ENCODE measurements around the gene CD38. TPM values are rescaled to one million over a fixed set of nuclear protein-coding genes. Genes with fewer than 3 reads are reported as not detected.
"Not testable (repeated sequence)": the region's sequence is repeated elsewhere in the genome, so short reads cannot be mapped to it uniquely, and the experiment has no call there.

Gene CD38
- total and polyA plus RNA-seq, 2 donors: 31.0 to 47.6 TPM

DNA sequence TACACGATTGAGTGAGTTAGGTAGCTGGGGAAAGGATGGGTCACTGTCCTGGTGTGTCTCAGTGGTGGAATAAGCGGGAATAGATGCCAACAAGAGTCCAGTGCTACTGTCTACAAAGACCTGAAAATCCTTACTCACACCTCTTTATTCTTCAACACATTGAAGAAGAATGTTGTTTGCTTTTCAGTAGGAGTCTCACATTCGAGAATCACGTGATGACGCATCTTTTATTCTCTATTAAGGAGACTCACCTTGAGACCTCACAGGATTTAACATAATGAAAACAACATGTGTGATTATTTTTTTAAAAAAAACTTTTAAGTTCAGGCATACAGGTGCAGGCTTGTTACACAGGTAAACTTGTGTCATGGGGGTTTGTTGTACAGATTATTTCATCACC, 75.2 kb downstream of the CD38 start:
- no peaks in the 10 kb centered on the region for H3K9me3 ChIP-seq (ENCODE audit: control insufficient read depth in 2 of 2, insufficient read depth in 1 of 2, low read length in 1 of 2)
- H3K27ac ChIP-seq (ENCODE audit: low read depth in 1 of 2, low read length in 1 of 2): no peak overlapping the region
- H3K27me3 ChIP-seq (ENCODE audit: control insufficient read depth in 2 of 2, insufficient read depth in 1 of 2, low read length in 1 of 2): no peaks in the 10 kb centered on the region
- H3K36me3 ChIP-seq (ENCODE audit: control insufficient read depth in 2 of 2, insufficient read depth in 2 of 2, low read length in 1 of 2): peaks cover 32 to 44% of the 10 kb centered on the region in 2 donors
- DNase-seq (ENCODE audit: low read depth in 6 of 9, low spot score in 9 of 9): no peak
- no peak overlapping the region for H3K4me3 ChIP-seq (ENCODE audit: low read length in 2 of 2)
- H3K4me1 ChIP-seq (ENCODE audit: control insufficient read depth in 2 of 2, insufficient read depth in 2 of 2, low read length in 2 of 2): no peaks in the 10 kb centered on the region
- WGBS: 97% methylated on average over 5 of the region's 5 CpGs

DNA sequence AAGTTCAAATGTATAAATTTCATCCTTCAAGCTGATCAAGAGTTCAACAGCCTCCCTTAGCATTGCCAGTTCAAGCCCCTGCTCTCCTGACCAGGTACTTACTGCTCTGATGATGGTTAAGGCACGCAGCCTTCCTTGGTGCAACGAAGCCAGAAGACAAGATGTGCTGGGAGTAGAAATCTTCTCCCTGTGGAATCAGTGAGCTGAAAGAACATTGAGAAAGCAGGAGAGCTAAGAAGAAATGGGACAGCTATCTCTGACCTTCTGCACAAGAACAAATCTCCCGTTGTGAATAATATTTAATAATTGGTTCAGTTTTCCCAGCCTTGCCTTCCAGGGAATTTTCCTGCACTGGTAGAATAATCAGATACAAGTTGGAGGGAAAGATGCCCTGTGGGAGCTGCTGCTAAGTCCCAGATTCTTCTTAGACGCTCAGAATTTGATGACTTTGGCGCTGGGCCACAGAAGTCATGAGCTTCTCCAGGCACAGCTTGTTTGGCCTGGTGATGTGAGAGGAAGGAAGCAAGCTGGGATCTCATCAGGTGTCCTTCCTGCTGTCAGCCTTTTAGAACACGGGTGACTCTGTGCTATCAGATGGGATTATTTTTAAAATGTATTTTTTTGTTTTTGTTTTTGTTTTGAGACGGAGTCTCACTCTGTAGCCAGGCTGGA, 77.8 kb downstream of the CD38 start:
- no peaks in the 10 kb centered on the region for H3K27me3 ChIP-seq (ENCODE audit: control insufficient read depth in 2 of 2, insufficient read depth in 1 of 2, low read length in 1 of 2)
- H3K27ac ChIP-seq (ENCODE audit: low read depth in 1 of 2, low read length in 1 of 2): no peak overlapping the region
- 76% methylated on average over 7 of the region's 7 CpGs for WGBS
- no peaks in the 10 kb centered on the region for H3K4me1 ChIP-seq (ENCODE audit: control insufficient read depth in 2 of 2, insufficient read depth in 2 of 2, low read length in 2 of 2)
- peaks cover 18% of the 10 kb centered on the region in 2 donors for H3K36me3 ChIP-seq (ENCODE audit: control insufficient read depth in 2 of 2, insufficient read depth in 2 of 2, low read length in 1 of 2)
- no peak for DNase-seq (ENCODE audit: low read depth in 6 of 9, low spot score in 9 of 9)
- no peaks in the 10 kb centered on the region for H3K9me3 ChIP-seq (ENCODE audit: control insufficient read depth in 2 of 2, insufficient read depth in 1 of 2, low read length in 1 of 2)
- no peak overlapping the region for H3K4me3 ChIP-seq (ENCODE audit: low read length in 2 of 2)

GRCh38 chr4:15861198-15861597, 83.1 kb downstream of the CD38 start:
- not testable (repeated sequence) for DNase-seq (ENCODE audit: low read depth in 6 of 9, low spot score in 9 of 9); H3K4me1 ChIP-seq (ENCODE audit: control insufficient read depth in 2 of 2, insufficient read depth in 2 of 2, low read length in 2 of 2); H3K9me3 ChIP-seq (ENCODE audit: control insufficient read depth in 2 of 2, insufficient read depth in 1 of 2, low read length in 1 of 2); H3K36me3 ChIP-seq (ENCODE audit: control insufficient read depth in 2 of 2, insufficient read depth in 2 of 2, low read length in 1 of 2); H3K4me3 ChIP-seq (ENCODE audit: low read length in 2 of 2); H3K27ac ChIP-seq (ENCODE audit: low read depth in 1 of 2, low read length in 1 of 2); H3K27me3 ChIP-seq (ENCODE audit: control insufficient read depth in 2 of 2, insufficient read depth in 1 of 2, low read length in 1 of 2)
- WGBS: 35% methylated on average over 4 of the region's 4 CpGs

- 95% methylated on average over 2 of the region's 2 CpGs for WGBS
- Histone ChIP-seq H3K27ac (ENCODE audit: low read depth in 1 of 2, low read length in 1 of 2) (no peak overlapping the region), H3K36me3 (ENCODE audit: control insufficient read depth in 2 of 2, insufficient read depth in 2 of 2, low read length in 1 of 2) (no peaks in the 10 kb centered on the region), H3K4me3 (ENCODE audit: low read length in 2 of 2) (no peak overlapping the region), H3K4me1 (ENCODE audit: control insufficient read depth in 2 of 2, insufficient read depth in 2 of 2, low read length in 2 of 2) (no peaks in the 10 kb centered on the region), H3K27me3 (ENCODE audit: control insufficient read depth in 2 of 2, insufficient read depth in 1 of 2, low read length in 1 of 2) (no peaks in the 10 kb centered on the region), H3K9me3 (ENCODE audit: control insufficient read depth in 2 of 2, insufficient read depth in 1 of 2, low read length in 1 of 2) (no peaks in the 10 kb centered on the region)
- DNase-seq (ENCODE audit: low read depth in 6 of 9, low spot score in 9 of 9): no peak
Measured at GRCh38 chr4:15864651-15865566, 86.8 kb downstream of the CD38 start.

- no peaks in the 10 kb centered on the region for H3K27me3 ChIP-seq (ENCODE audit: control insufficient read depth in 2 of 2, insufficient read depth in 1 of 2, low read length in 1 of 2)
- no peak overlapping the region for H3K27ac ChIP-seq (ENCODE audit: low read depth in 1 of 2, low read length in 1 of 2)
- no peak overlapping the region for H3K4me3 ChIP-seq (ENCODE audit: low read length in 2 of 2)
- WGBS: 46% methylated on average over 3 of the region's 3 CpGs
- H3K4me1 ChIP-seq (ENCODE audit: control insufficient read depth in 2 of 2, insufficient read depth in 2 of 2, low read length in 2 of 2): no peaks in the 10 kb centered on the region
- no peaks in the 10 kb centered on the region for H3K9me3 ChIP-seq (ENCODE audit: control insufficient read depth in 2 of 2, insufficient read depth in 1 of 2, low read length in 1 of 2)
- H3K36me3 ChIP-seq (ENCODE audit: control insufficient read depth in 2 of 2, insufficient read depth in 2 of 2, low read length in 1 of 2): no peaks in the 10 kb centered on the region
- peak in 1 of 9 donors; percentile 25 for DNase-seq (ENCODE audit: low read depth in 6 of 9, low spot score in 9 of 9)
Measured at GRCh38 chr4:15868111-15868510, 90.0 kb downstream of the CD38 start.

DNA sequence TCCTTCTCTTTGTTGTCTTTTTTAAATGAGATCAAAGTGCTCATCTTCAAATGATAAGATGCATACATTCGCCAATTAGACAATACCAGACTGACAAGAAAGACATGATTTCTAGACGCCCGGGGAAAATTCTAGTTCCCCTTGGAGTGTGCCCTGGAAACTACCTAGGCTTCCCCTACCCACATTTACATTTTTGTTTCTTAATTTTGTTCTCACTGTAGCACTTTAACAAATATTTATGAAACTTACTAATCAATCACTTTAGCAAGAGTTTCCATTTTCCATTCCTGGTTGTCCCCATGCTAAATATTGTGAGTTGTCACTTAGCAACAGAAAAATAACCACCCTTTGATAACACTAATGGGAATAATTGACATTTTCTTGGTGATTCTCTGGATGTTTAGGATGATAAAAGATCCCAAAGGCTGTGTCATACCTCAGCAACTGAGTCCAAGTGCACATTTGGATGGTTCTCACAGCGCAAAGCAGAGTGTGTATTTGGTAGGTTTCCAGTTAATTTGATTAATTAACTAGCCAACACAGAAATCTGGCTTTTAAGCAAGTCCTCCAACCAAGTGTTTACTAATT, 90.8 kb downstream of the CD38 start:
- DNase-seq (ENCODE audit: low read depth in 6 of 9, low spot score in 9 of 9): no peak
- no peaks in the 10 kb centered on the region for H3K27me3 ChIP-seq (ENCODE audit: control insufficient read depth in 2 of 2, insufficient read depth in 1 of 2, low read length in 1 of 2)
- no peaks in the 10 kb centered on the region for H3K36me3 ChIP-seq (ENCODE audit: control insufficient read depth in 2 of 2, insufficient read depth in 2 of 2, low read length in 1 of 2)
- H3K27ac ChIP-seq (ENCODE audit: low read depth in 1 of 2, low read length in 1 of 2): no peak overlapping the region
- no peak overlapping the region for H3K4me3 ChIP-seq (ENCODE audit: low read length in 2 of 2)
- no peaks in the 10 kb centered on the region for H3K4me1 ChIP-seq (ENCODE audit: control insufficient read depth in 2 of 2, insufficient read depth in 2 of 2, low read length in 2 of 2)
- H3K9me3 ChIP-seq (ENCODE audit: control insufficient read depth in 2 of 2, insufficient read depth in 1 of 2, low read length in 1 of 2): no peaks in the 10 kb centered on the region
- WGBS: 90% methylated on average over 4 of the region's 4 CpGs

- H3K36me3 ChIP-seq (ENCODE audit: control insufficient read depth in 2 of 2, insufficient read depth in 2 of 2, low read length in 1 of 2): no peaks in the 10 kb centered on the region
- WGBS: 97% methylated on average over 7 of the region's 7 CpGs
- no peak for DNase-seq (ENCODE audit: low read depth in 6 of 9, low spot score in 9 of 9)
- no peak overlapping the region for H3K4me3 ChIP-seq (ENCODE audit: low read length in 2 of 2)
- H3K27ac ChIP-seq (ENCODE audit: low read depth in 1 of 2, low read length in 1 of 2): no peak overlapping the region
- H3K9me3 ChIP-seq (ENCODE audit: control insufficient read depth in 2 of 2, insufficient read depth in 1 of 2, low read length in 1 of 2): no peaks in the 10 kb centered on the region
- H3K27me3 ChIP-seq (ENCODE audit: control insufficient read depth in 2 of 2, insufficient read depth in 1 of 2, low read length in 1 of 2): no peaks in the 10 kb centered on the region
- H3K4me1 ChIP-seq (ENCODE audit: control insufficient read depth in 2 of 2, insufficient read depth in 2 of 2, low read length in 2 of 2): no peaks in the 10 kb centered on the region
Measured at GRCh38 chr4:15870079-15870478, 92.0 kb downstream of the CD38 start.

GRCh38 chr4:15870921-15871664, 93.0 kb downstream of the CD38 start:
- Histone ChIP-seq H3K4me1 (ENCODE audit: control insufficient read depth in 2 of 2, insufficient read depth in 2 of 2, low read length in 2 of 2) (no peaks in the 10 kb centered on the region), H3K36me3 (ENCODE audit: control insufficient read depth in 2 of 2, insufficient read depth in 2 of 2, low read length in 1 of 2) (no peaks in the 10 kb centered on the region), H3K9me3 (ENCODE audit: control insufficient read depth in 2 of 2, insufficient read depth in 1 of 2, low read length in 1 of 2) (no peaks in the 10 kb centered on the region), H3K27me3 (ENCODE audit: control insufficient read depth in 2 of 2, insufficient read depth in 1 of 2, low read length in 1 of 2) (no peaks in the 10 kb centered on the region), H3K27ac (ENCODE audit: low read depth in 1 of 2, low read length in 1 of 2) (no peak overlapping the region), H3K4me3 (ENCODE audit: low read length in 2 of 2) (no peak overlapping the region)
- WGBS: 96% methylated on average over 4 of the region's 4 CpGs
- no peak for DNase-seq (ENCODE audit: low read depth in 6 of 9, low spot score in 9 of 9)

Measured in thymus (tissue), 11 donors.